Activated CD4-positive, alpha-beta T cell treated with anti-CD3 and anti-CD28 coated beads, Interleukin-2, amount 10 ng/mL, durations not matched to agents 7 days and 5 days (primary cell): Measurements from ENCODE around the gene SPACA4. TPM values are rescaled to one million over a fixed set of nuclear protein-coding genes. Genes with fewer than 3 reads are reported as not detected.

Source experiments
- CTCF ChIA-PET: fragments of 350-600 bp; sonication (Branson Sonifier 250); formaldehyde crosslinking; loops from one replicate; lab custom pipeline; 2021; ENCODE audit warnings: antibody characterized with exemption; lab: Charles Lee
- POLR2A ChIA-PET: fragments of 350-600 bp; sonication (Branson Sonifier 250); formaldehyde crosslinking; loops from one replicate; lab custom pipeline; 2021; ENCODE audit warnings: antibody characterized with exemption; lab: Charles Lee
- DNase-seq: peaks from one replicate; pipeline ENCODE4 v3.0.0-alpha.2; 2020
- H3K27ac Mint-ChIP-seq: one replicate; pipeline ENCODE4 v1.8.0; 2021; ENCODE audit warnings: mild to moderate bottlenecking, moderate library complexity, mixed read lengths
- H3K27me3 Mint-ChIP-seq: one replicate; pipeline ENCODE4 v1.8.0; 2021; ENCODE audit warnings: mixed read lengths
- H3K36me3 Mint-ChIP-seq: one replicate; pipeline ENCODE4 v1.8.0; 2021; ENCODE audit warnings: low read depth, mixed read lengths
- H3K4me1 Mint-ChIP-seq: one replicate; pipeline ENCODE4 v1.8.0; 2021; ENCODE audit warnings: mixed read lengths
- H3K4me3 Mint-ChIP-seq: one replicate; pipeline ENCODE4 v1.8.0; 2021; ENCODE audit warnings: mild to moderate bottlenecking, moderate library complexity, mixed read lengths
- H3K9me3 Mint-ChIP-seq: one replicate; pipeline ENCODE4 v1.8.0; 2021; ENCODE audit warnings: mixed read lengths
- total RNA-seq, 2 experiments: library from RNA; stranded (reverse); gene quantifications; one replicate each; pipeline ENCODE4 v1.2.3, GENCODE V29; 2021

Gene SPACA4
- total RNA-seq, 2 experiments from 2014 or later = not detected

GRCh38 chr19:48578891-48579290 lies 27.7 kb upstream of the SPACA4 start:
- ChIA-PET POLR2A (no interaction called here), CTCF (interaction anchor here (1.0 to 2.8 kb wide), 2 partner anchors 245 to 265 kb away, joined by 3 to 10 read pairs; no protein-coding TSS in a partner anchor)
- Mint-ChIP-seq H3K4me3 (no peak overlapping the region), H3K9me3 (no peaks in the 10 kb centered on the region), H3K36me3 (no peaks in the 10 kb centered on the region), H3K4me1 (no peaks in the 10 kb centered on the region), H3K27me3 (no peaks in the 10 kb centered on the region), H3K27ac (no peak overlapping the region)
- DNase-seq = no peak

GRCh38 chr19:48582168-48582567 lies 24.4 kb upstream of the SPACA4 start:
- no peaks in the 10 kb centered on the region for H3K27me3 Mint-ChIP-seq
- no peak overlapping the region for H3K4me3 Mint-ChIP-seq
- no peak overlapping the region for H3K27ac Mint-ChIP-seq
- DNase-seq = no peak
- ChIA-PET CTCF (interaction anchor here (0.9 kb wide), 1 partner anchor 77 kb away, joined by 4 read pairs; no protein-coding TSS in a partner anchor), POLR2A (no interaction called here)
- peaks cover 6% of the 10 kb centered on the region for H3K4me1 Mint-ChIP-seq
- peaks cover 3% of the 10 kb centered on the region for H3K36me3 Mint-ChIP-seq
- H3K9me3 Mint-ChIP-seq = no peaks in the 10 kb centered on the region

- H3K27ac Mint-ChIP-seq = no peak overlapping the region
- ChIA-PET POLR2A (no interaction called here), CTCF (interaction anchor here (0.6 to 3.7 kb wide), 5 partner anchors 11 to 274 kb away, joined by 3 to 19 read pairs (median 4); no protein-coding TSS in a partner anchor)
- no peak overlapping the region for H3K4me3 Mint-ChIP-seq
- H3K4me1 Mint-ChIP-seq = peaks cover 20% of the 10 kb centered on the region
- no peak for DNase-seq
- H3K27me3 Mint-ChIP-seq = no peaks in the 10 kb centered on the region
- H3K9me3 Mint-ChIP-seq = no peaks in the 10 kb centered on the region
- H3K36me3 Mint-ChIP-seq = peaks cover 6% of the 10 kb centered on the region
These were observed 19.2 kb upstream of the SPACA4 start for GRCh38 chr19:48587387-48587786.

- H3K36me3 Mint-ChIP-seq = peaks cover 6% of the 10 kb centered on the region
- POLR2A ChIA-PET = no interaction called here
- no peaks in the 10 kb centered on the region for H3K27me3 Mint-ChIP-seq
- DNase-seq = peak; percentile 90
- H3K4me3 Mint-ChIP-seq = peak overlapping the region; percentile 78
- no peaks in the 10 kb centered on the region for H3K9me3 Mint-ChIP-seq
- CTCF ChIA-PET = interaction anchor here (0.6 to 3.7 kb wide), 19 partner anchors 12 to 275 kb away, joined by 3 to 19 read pairs (median 5); partner anchors contain the start of genes RPL18, SPACA4 and SPHK2
- H3K4me1 Mint-ChIP-seq = peaks cover 23% of the 10 kb centered on the region
- peak overlapping the region; percentile 88 for H3K27ac Mint-ChIP-seq
These were observed 17.7 kb upstream of the SPACA4 start for GRCh38 chr19:48588670-48589401.

- no peak for DNase-seq
- no peaks in the 10 kb centered on the region for H3K9me3 Mint-ChIP-seq
- ChIA-PET CTCF (interaction anchor here (3.7 kb wide), 1 partner anchor 83 kb away, joined by 19 read pairs; no protein-coding TSS in a partner anchor), POLR2A (no interaction called here)
- peaks cover 5% of the 10 kb centered on the region for H3K36me3 Mint-ChIP-seq
- H3K27ac Mint-ChIP-seq = peak overlapping the region; percentile 50
- H3K4me1 Mint-ChIP-seq = peaks cover 20% of the 10 kb centered on the region
- no peaks in the 10 kb centered on the region for H3K27me3 Mint-ChIP-seq
- H3K4me3 Mint-ChIP-seq = no peak overlapping the region
These were observed 15.5 kb upstream of the SPACA4 start for GRCh38 chr19:48591021-48591420.

- peak overlapping the region; percentile 71 for H3K4me3 Mint-ChIP-seq
- H3K27me3 Mint-ChIP-seq = no peaks in the 10 kb centered on the region
- ChIA-PET POLR2A (no interaction called here), CTCF (interaction anchor here (0.7 kb wide), 1 partner anchor 106 kb away, joined by 3 read pairs; no protein-coding TSS in a partner anchor)
- peaks cover 12% of the 10 kb centered on the region for H3K4me1 Mint-ChIP-seq
- H3K36me3 Mint-ChIP-seq = peaks cover 2% of the 10 kb centered on the region
- H3K9me3 Mint-ChIP-seq = no peaks in the 10 kb centered on the region
- H3K27ac Mint-ChIP-seq = peak overlapping the region; percentile 82
- DNase-seq = no peak
These were observed 11.4 kb upstream of the SPACA4 start for GRCh38 chr19:48595171-48595570.

GRCh38 chr19:48595833-48596232 lies 10.7 kb upstream of the SPACA4 start:
- ChIA-PET CTCF (interaction anchor here (0.7 kb wide), 1 partner anchor 106 kb away, joined by 3 read pairs; no protein-coding TSS in a partner anchor), POLR2A (no interaction called here)
- DNase-seq = no peak
- Mint-ChIP-seq H3K27me3 (no peaks in the 10 kb centered on the region), H3K27ac (peak overlapping the region; percentile 82), H3K36me3 (peaks cover 2% of the 10 kb centered on the region), H3K9me3 (no peaks in the 10 kb centered on the region), H3K4me1 (peaks cover 12% of the 10 kb centered on the region), H3K4me3 (peak overlapping the region; percentile 71)

- CTCF ChIA-PET = no interaction called here
These were observed 10.3 kb upstream of the SPACA4 start for GRCh38 chr19:48596237-48596636.

GRCh38 chr19:48596679-48597465 lies 9.7 kb upstream of the SPACA4 start:
- peak; percentile 53 for DNase-seq
- Mint-ChIP-seq H3K27me3 (no peaks in the 10 kb centered on the region), H3K4me1 (peaks cover 10% of the 10 kb centered on the region), H3K9me3 (no peaks in the 10 kb centered on the region), H3K4me3 (peak overlapping the region; percentile 71), H3K36me3 (peaks cover 2% of the 10 kb centered on the region), H3K27ac (peak overlapping the region; percentile 84)
- ChIA-PET POLR2A (no interaction called here), CTCF (interaction anchor here (1.0 to 1.1 kb wide), 2 partner anchors 12 kb away, joined by 3 read pairs; no protein-coding TSS in a partner anchor)

More at GRCh38 chr19:48596237-48596636, 10.3 kb upstream of the SPACA4 start:
- DNase-seq = no peak
- H3K36me3 Mint-ChIP-seq = peaks cover 2% of the 10 kb centered on the region
- no peaks in the 10 kb centered on the region for H3K9me3 Mint-ChIP-seq
- POLR2A ChIA-PET = no interaction called here
- peak overlapping the region; percentile 84 for H3K27ac Mint-ChIP-seq
- H3K4me3 Mint-ChIP-seq = peak overlapping the region; percentile 71
- peaks cover 12% of the 10 kb centered on the region for H3K4me1 Mint-ChIP-seq
- no peaks in the 10 kb centered on the region for H3K27me3 Mint-ChIP-seq

GRCh38 chr19:48598996-48599700 lies 7.4 kb upstream of the SPACA4 start:
- CTCF ChIA-PET = no interaction called here
- POLR2A ChIA-PET = no interaction called here
- no peaks in the 10 kb centered on the region for H3K27me3 Mint-ChIP-seq
- peaks cover 2% of the 10 kb centered on the region for H3K36me3 Mint-ChIP-seq
- H3K4me3 Mint-ChIP-seq = no peak overlapping the region
- peak overlapping the region; percentile 58 for H3K27ac Mint-ChIP-seq
- peaks cover 5% of the 10 kb centered on the region for H3K4me1 Mint-ChIP-seq
- no peaks in the 10 kb centered on the region for H3K9me3 Mint-ChIP-seq
- DNase-seq = no peak

- Mint-ChIP-seq H3K27ac (no peak overlapping the region), H3K36me3 (no peaks in the 10 kb centered on the region), H3K4me1 (peaks cover 3% of the 10 kb centered on the region), H3K4me3 (no peak overlapping the region), H3K27me3 (no peaks in the 10 kb centered on the region), H3K9me3 (no peaks in the 10 kb centered on the region)
- CTCF ChIA-PET = interaction anchor here (0.5 to 1.5 kb wide), 6 partner anchors 8 to 112 kb away, joined by 3 to 11 read pairs (median 3); no protein-coding TSS in a partner anchor
- DNase-seq = no peak
- POLR2A ChIA-PET = no interaction called here
These were observed 5.7 kb upstream of the SPACA4 start for GRCh38 chr19:48600679-48601417.

- H3K9me3 Mint-ChIP-seq = no peaks in the 10 kb centered on the region
- H3K4me1 Mint-ChIP-seq = no peaks in the 10 kb centered on the region
- ChIA-PET CTCF (no interaction called here), POLR2A (no interaction called here)
- DNase-seq = no peak
- H3K27ac Mint-ChIP-seq = no peak overlapping the region
- no peaks in the 10 kb centered on the region for H3K36me3 Mint-ChIP-seq
- H3K27me3 Mint-ChIP-seq = no peaks in the 10 kb centered on the region
- no peak overlapping the region for H3K4me3 Mint-ChIP-seq
These were observed 3.5 kb upstream of the SPACA4 start for GRCh38 chr19:48603001-48603400.
